Small intestine (tissue), 7 donors: ENCODE data around the gene MXRA8. TPM values are rescaled to one million over a fixed set of nuclear protein-coding genes. Genes with fewer than 3 reads are reported as not detected.

Experiments
- DNase-seq, 2 donors: peaks; one replicate each; pipeline versions ENCODE4 v3.0.0 to v3.0.0-alpha.2; 2013
- FAIRE-seq: peaks from 2 replicates; lab custom pipeline; 2012; peaks lifted over from hg19 to GRCh38; lab: Jason Lieb, UNC
- H3K27ac ChIP-seq, 3 donors: one replicate each; pipeline ENCODE4 v1.5.1; 2013; ENCODE audit warnings: low read length in 2 of 3, mild to moderate bottlenecking in 2 of 3, control low read depth in 1 of 3, inconsistent platforms in 1 of 3, low read depth in 1 of 3, moderate library complexity in 1 of 3
- H3K27me3 ChIP-seq, 3 donors: one replicate each; pipeline ENCODE4 v1.6.1; 2013; ENCODE audit warnings: low read length in 3 of 3, inconsistent platforms in 1 of 3; ENCODE audit not compliant: control insufficient read depth in 3 of 3, insufficient read depth in 3 of 3
- H3K36me3 ChIP-seq, 3 donors: one replicate each; pipeline ENCODE4 v1.6.1; 2013; ENCODE audit warnings: low read length in 3 of 3, inconsistent platforms in 1 of 3, low read depth in 1 of 3, mild to moderate bottlenecking in 1 of 3, moderate library complexity in 1 of 3; ENCODE audit not compliant: control insufficient read depth in 3 of 3, insufficient read depth in 2 of 3
- H3K4me1 ChIP-seq, 3 donors: one replicate each; pipeline ENCODE4 v1.6.1; 2013; ENCODE audit warnings: low read length in 2 of 3, inconsistent platforms in 1 of 3, low read depth in 1 of 3, mild to moderate bottlenecking in 1 of 3, moderate library complexity in 1 of 3; ENCODE audit not compliant: control insufficient read depth in 3 of 3, insufficient read depth in 2 of 3
- H3K4me3 ChIP-seq, 3 donors: one replicate each; pipeline ENCODE4 v1.5.1; 2013; ENCODE audit warnings: low read length in 3 of 3, control low read depth in 1 of 3, inconsistent platforms in 1 of 3, low read depth in 1 of 3, mild to moderate bottlenecking in 1 of 3, moderate library complexity in 1 of 3
- H3K9me3 ChIP-seq, 2 donors: one replicate each; pipeline ENCODE4 v1.6.1; 2013; ENCODE audit warnings: low read depth in 1 of 2, low read length in 1 of 2; ENCODE audit not compliant: control insufficient read depth in 2 of 2, insufficient read depth in 1 of 2
- WGBS, 3 donors: extraction: QIAGEN DNeasy Blood & Tissue Kit; methylation state at CpG; one replicate each; pipeline ENCODE4 v1.1.7; 2013; 5-methylcytosine and 5-hydroxymethylcytosine counted together
- polyA plus RNA-seq, 4 donors: library from polyadenylated mRNA; stranded (reverse) in 3 of 4; unstranded in 1 of 4; fragments of 200-250 nt in 3 of 4; fragments of 120-200 nt in 1 of 4; gene quantifications; one replicate each; pipeline versions ENCODE4 v1.2.1 to v1.2.3, GENCODE V29; 2013
- donor health status: healthy with polysubstance abuse.
- donor health status: control.
- donor health status: control.
- donor health status: Bipolar disorder and iron deficiency.
- donor health status: healthy.

The MXRA8 gene
- polyA plus RNA-seq, 4 donors, result 2.7 to 538 (median 14.7) TPM

DNA sequence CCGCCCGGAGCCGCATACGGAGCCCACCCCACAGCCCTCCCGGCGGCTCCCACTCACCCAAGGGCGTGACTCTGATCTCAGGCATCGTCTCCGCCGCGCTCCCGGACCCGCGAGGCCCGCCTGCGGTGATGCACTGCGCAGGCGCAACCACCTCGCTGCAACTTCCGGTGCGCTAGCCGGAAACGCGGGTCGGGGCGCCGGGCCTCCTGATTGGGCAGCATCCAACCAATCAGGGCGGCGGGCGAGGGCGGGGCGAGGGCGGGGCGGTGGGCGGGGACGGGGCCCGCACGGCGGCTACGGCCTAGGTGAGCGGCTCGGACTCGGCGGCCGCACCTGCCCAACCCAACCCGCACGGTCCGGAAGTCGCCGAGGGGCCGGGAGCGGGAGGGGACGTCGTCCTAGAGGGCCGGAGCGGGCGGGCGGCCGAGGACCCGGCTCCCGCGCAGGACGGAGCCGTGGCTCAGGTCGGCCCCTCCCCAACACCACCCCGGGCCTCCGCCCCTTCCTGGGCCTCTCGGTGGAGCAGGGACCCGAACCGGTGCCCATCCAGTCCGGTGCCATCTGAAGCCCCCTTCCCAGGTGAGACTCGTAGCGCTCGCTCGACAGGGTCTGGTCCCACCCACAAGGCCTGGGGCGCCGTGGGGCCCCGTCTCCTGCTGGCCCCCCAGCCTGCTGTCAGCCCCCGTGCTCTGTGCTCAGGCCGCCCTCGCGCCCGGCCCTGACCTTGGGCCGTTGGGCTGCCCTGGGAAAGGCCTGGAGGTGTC lies 33.6 kb downstream of the MXRA8 start, which contains the start of the genes CPTP and INTS11:
CPTP (plus strand) TSS at position 279 of the 764 bp plus-strand sequence. CDS start 2,109 bp downstream, outside the sequence.
INTS11 (minus strand) TSS at position 137 of the 764 bp plus-strand sequence; CDS start at position 85, 52 bp downstream.
- no peaks in the 10 kb centered on the region for H3K27me3 ChIP-seq
- DNase-seq, result peak; percentile 94 to 96
- FAIRE-seq, result no peak
- H3K36me3 ChIP-seq, result peaks cover under 1 to 73% (median 3%) of the 10 kb centered on the region in 3 donors
- H3K4me3 ChIP-seq, result peak within 1 kb of the TSS; percentile 61 to 84 (median 78)
- H3K27ac ChIP-seq, result peak within 1 kb of the TSS; percentile 36 to 85 (median 73)
- 0 to 4% (median 0%) methylated on average over 55 to 84 of the region's 84 CpGs for WGBS, 3 donors
- peaks cover 0 to 20% (median 6%) of the 10 kb centered on the region in 3 donors for H3K4me1 ChIP-seq
- H3K9me3 ChIP-seq, result no peaks in the 10 kb centered on the region

DNA sequence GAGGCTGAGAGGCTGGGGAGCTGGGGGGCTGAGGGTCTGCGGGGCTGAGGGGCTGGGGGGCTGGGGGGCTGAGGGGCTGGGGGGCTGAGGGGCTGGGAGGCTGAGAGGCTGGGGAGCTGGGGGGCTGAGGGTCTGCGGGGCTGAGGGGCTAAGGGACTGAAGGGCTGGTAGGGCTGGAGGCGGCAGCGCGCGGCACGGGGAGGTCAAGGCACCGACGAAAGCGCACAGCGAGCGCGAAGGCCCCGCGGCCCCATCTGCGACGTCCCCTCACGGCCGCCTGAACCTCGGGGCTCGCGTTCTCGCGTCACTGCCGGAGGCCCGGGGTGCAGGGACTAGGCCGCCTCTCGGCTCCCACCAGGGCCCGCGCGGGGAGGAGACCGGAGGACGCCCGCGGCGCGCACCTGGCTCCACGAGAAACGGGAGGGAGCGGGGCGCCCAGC lies 34.3 kb downstream of the MXRA8 start:
- Histone ChIP-seq H3K27ac (peak overlapping the region in 2 of 3 donors; percentile 46 to 72), H3K36me3 (peaks cover 3 to 75% (median 4%) of the 10 kb centered on the region in 3 donors)

DNA sequence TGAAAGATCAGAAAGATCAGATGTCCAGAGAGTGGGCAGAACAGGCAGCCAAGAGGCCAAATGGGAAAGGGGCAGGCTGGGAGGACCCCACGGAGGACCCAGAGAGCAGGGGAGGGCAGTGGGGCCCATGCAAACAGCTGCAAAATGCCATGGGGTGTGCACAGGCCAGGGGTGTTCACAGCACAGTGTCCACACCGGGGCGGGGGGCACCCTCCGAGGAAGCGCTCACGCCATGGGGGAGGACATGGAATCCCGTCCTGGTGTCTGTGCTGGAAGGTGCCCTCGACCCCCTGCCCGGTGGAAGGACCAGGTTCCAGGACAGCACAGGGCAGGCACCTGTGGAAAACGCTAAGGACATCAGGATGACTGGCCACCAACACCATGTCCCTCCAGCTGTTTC lies 35.4 kb downstream of the MXRA8 start:
- DNase-seq (no peak), FAIRE-seq (no peak)
- 78 to 88% (median 83%) methylated on average over 10 of the region's 10 CpGs for WGBS, 3 donors
- H3K27ac ChIP-seq, result no peak overlapping the region
- no peaks in the 10 kb centered on the region for H3K27me3 ChIP-seq
- H3K36me3 ChIP-seq, result peaks cover 4 to 74% (median 6%) of the 10 kb centered on the region in 3 donors
- H3K4me1 ChIP-seq, result peaks cover 0 to 20% (median 6%) of the 10 kb centered on the region in 3 donors
- no peak overlapping the region for H3K4me3 ChIP-seq
- H3K9me3 ChIP-seq, result no peaks in the 10 kb centered on the region

More for the DNA sequence above, 34.3 kb downstream of the MXRA8 start:
- DNase-seq, result no peak
- Histone ChIP-seq H3K4me1 (peaks cover 0 to 20% (median 6%) of the 10 kb centered on the region in 3 donors), H3K9me3 (no peaks in the 10 kb centered on the region), H3K27me3 (no peaks in the 10 kb centered on the region), H3K4me3 (peak overlapping the region; percentile 61 to 84 (median 78))
- 1 to 2% (median 1%) methylated on average over 13 to 41 of the region's 41 CpGs for WGBS, 3 donors
- no peak for FAIRE-seq

DNA sequence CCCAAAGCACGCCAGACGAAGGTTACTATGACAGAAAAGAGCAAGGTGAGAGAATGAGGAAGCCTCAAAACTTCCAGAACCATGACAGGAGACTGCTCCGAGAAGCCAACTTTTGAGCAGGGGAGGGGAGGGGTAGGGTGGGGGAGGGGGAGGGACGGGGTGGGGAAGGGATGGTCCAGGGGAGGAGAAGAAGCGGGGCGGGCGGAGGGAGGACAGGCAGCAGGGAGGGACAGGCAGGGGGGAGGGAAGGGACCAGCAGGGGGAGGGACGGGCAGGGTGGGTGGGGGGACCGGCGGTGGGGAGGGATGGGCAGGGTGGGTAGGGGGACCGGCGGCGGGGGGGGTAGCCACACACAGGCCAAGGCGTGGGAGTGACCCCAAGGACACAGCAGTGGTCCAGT lies 35.9 kb downstream of the MXRA8 start:
- H3K27ac ChIP-seq, result no peak overlapping the region
- no peaks in the 10 kb centered on the region for H3K27me3 ChIP-seq
- H3K9me3 ChIP-seq, result no peaks in the 10 kb centered on the region
- 83 to 86% (median 85%) methylated on average over 8 to 13 of the region's 14 CpGs for WGBS, 3 donors
- FAIRE-seq (no peak), DNase-seq (no peak)
- H3K36me3 ChIP-seq, result peaks cover 3 to 74% (median 4%) of the 10 kb centered on the region in 3 donors
- peaks cover 0 to 20% (median 6%) of the 10 kb centered on the region in 3 donors for H3K4me1 ChIP-seq
- no peak overlapping the region for H3K4me3 ChIP-seq

DNA sequence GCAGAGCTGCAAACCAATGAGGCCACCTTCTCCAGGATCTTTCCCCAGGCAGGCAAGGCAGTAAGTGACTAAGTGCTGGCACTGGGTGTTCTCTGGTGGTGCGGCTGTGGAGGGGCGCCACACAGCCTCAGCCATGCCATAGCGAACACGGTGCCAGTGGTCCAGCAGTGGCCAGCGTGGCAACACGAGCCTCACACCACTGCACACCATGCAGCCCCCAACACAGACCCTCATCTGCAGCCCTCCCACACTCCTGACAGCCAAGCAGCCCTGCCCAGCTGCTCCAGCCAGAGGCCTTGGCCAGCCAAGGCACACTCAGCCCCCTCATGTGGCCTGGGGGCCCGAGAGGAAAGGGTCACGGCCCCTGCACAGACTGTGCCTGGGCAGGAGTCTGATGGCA lies 36.9 kb downstream of the MXRA8 start:
- Histone ChIP-seq H3K27me3 (no peaks in the 10 kb centered on the region), H3K36me3 (peaks cover 3 to 74% (median 4%) of the 10 kb centered on the region in 3 donors), H3K27ac (no peak overlapping the region), H3K4me1 (peaks cover 0 to 19% (median 6%) of the 10 kb centered on the region in 3 donors), H3K4me3 (no peak overlapping the region), H3K9me3 (no peaks in the 10 kb centered on the region)
- DNase-seq (no peak), FAIRE-seq (no peak)
- WGBS, 3 donors, result 90 to 96% (median 92%) methylated on average over 8 of the region's 8 CpGs

DNA sequence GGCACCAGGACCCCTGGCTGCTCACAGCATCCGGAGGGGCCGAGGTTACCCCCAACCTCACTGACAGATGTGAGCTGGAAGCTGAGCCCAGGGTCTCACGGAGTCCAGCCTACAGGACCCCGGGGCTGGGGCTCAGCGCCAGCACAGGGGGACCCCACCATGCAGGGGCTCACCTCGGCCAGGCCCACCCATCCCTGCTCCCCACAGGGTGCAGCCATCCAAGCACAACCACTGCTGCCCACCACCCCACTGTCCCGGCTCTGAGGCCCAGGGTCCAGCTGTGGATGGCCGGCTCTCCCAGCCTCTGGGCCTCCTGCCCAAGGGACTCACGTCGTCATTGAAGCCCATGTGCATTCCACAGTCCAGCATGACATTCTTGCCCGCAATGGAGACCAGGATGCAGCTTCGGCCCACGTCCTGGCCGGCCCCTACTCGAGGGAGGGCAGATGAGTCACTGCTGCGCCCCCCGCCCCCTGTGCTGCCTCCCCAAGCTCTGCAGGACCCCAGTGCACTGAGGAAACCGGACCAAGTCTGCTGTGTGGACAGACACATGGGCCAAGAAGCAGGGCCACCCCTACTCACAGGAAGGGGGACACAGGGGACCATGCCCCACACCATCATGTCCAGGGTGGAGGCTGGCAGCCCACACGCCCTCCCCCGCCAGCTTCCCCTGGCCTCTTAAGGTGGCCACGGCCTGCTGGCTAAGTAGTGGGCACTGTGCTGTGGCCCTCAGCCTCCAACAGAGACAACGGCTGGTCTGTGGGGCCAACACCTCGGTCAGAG lies 37.5 kb downstream of the MXRA8 start:
- Histone ChIP-seq H3K27me3 (no peaks in the 10 kb centered on the region), H3K4me3 (no peak overlapping the region), H3K36me3 (peaks cover 3 to 74% (median 7%) of the 10 kb centered on the region in 3 donors), H3K4me1 (peaks cover 0 to 13% (median 6%) of the 10 kb centered on the region in 3 donors), H3K9me3 (no peaks in the 10 kb centered on the region), H3K27ac (no peak overlapping the region)
- 80 to 87% (median 84%) methylated on average over 19 to 23 of the region's 23 CpGs for WGBS, 3 donors
- DNase-seq, result no peak
- no peak for FAIRE-seq

DNA sequence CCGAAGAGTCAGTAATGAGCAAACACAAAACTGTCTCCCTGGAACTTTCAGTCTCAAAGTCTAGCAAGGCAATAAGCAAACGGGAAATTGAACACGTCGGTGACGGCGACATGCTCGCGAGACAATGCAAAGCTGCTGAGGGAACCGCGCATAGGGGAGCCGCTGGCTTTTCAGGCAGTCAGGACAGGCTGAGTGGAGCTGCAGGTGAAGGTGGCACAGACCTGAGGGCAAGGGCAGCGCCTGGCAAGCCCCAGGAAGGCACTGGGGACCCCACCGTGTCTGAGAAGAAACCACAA lies 38.8 kb downstream of the MXRA8 start:
- peaks cover 7 to 78% (median 9%) of the 10 kb centered on the region in 3 donors for H3K36me3 ChIP-seq
- no peak overlapping the region for H3K4me3 ChIP-seq
- H3K9me3 ChIP-seq, result no peaks in the 10 kb centered on the region
- peaks cover 0 to 6% (median 6%) of the 10 kb centered on the region in 3 donors for H3K4me1 ChIP-seq
- no peak overlapping the region for H3K27ac ChIP-seq
- 85 to 96% (median 89%) methylated on average over 12 to 13 of the region's 13 CpGs for whole genome bisulfite sequencing, 3 donors
- no peaks in the 10 kb centered on the region for H3K27me3 ChIP-seq
- DNase-seq (no peak), FAIRE-seq (no peak)
